Measurements from ENCODE around the gene CBX8. TPM values are rescaled to one million over a fixed set of nuclear protein-coding genes. Genes with fewer than 3 reads are reported as not detected.

CBX8 gene
- total RNA-seq: 8.6 and 9.9 TPM in 2 replicates

DNA sequence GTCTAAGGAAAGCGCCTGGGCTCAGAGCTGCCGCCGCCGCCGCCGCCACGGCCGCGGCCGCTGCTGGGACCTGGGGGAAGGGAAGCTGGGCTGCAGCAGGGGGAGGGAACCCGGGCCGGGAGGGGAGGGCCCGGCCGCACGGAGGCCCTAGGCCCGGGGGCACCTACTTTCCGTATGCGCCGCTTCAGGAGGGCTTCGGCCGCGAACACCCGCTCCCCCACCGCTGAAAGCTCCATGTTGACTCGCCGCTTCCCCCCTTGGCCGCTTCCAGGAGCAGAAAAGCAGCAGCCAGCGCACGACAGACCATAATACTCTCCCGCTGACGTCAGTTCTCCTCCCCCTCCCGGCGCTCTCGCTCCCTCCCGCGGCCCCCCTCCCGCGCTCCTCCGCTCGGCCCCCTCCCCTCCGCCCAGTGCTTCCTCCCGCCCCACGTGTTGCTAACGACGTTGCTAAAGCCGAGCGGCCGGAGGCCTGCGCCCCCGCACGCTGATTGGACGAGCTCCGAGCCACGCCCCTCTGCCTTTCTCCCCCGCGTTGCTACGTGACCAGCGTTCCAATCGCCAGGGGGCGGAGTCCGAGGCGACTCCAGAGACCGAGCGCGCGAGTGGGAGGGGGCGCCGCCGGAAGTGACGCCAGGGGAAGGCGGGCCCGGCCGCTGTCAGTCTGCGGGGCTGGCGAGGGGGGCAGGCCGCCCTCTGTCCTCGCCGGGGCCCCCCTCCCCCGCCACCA is at the start of gene CBX8:
TSS of gene CBX8 (minus strand) at position 315 of the 729 bp plus-strand sequence. CDS start at position 236, 79 bp downstream.
- peaks cover 23% of the 10 kb centered on the region for H3K4me1 Mint-ChIP-seq (ENCODE audit: low read depth)
- H3K36me3 Mint-ChIP-seq (ENCODE audit: low read depth): peaks cover 14% of the 10 kb centered on the region

DNA sequence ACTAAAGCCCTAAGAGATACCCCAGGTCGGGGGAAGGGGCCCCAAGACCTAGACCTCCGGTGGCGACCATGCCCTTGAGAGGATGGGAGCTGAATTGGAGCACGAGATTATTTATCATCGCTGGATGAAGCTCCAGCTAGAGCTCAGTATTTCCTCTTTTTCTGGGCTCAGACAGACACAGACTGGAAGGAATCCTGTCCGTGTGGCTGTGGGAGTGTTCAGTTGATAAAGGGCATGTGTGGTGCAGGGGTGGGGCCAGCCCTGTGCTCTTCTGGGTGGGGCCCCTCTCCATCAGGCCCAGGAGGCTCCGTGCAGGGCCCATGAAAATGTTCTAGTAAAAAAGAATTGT is 48.7 kb upstream of the CBX8 start:
- Mint-ChIP-seq H3K4me1 (ENCODE audit: low read depth) (peaks cover 8% of the 10 kb centered on the region), H3K9me3 (no peaks in the 10 kb centered on the region), H3K36me3 (ENCODE audit: low read depth) (no peaks in the 10 kb centered on the region), H3K4me3 (ENCODE audit: low read depth) (no peak overlapping the region), H3K27me3 (ENCODE audit: low read depth) (peaks cover 36% of the 10 kb centered on the region), H3K27ac (no peak overlapping the region)
- intact Hi-C loops (cut with micrococcal nuclease): loop anchor here (10.0 kb wide), 1 partner anchor 69 kb away; no protein-coding TSS in a partner anchor
- no peak for DNase-seq (ENCODE audit: low spot score)

More for the DNA sequence above, at the start of gene CBX8:
- Mint-ChIP-seq H3K4me3 (ENCODE audit: low read depth) (peak within 1 kb of the TSS; percentile 85), H3K9me3 (no peaks in the 10 kb centered on the region), H3K27me3 (ENCODE audit: low read depth) (peaks cover 36% of the 10 kb centered on the region), H3K27ac (peak within 1 kb of the TSS; percentile 78)
- peak; percentile 100 for DNase-seq (ENCODE audit: low spot score)
- intact Hi-C loops (cut with micrococcal nuclease): loop anchor here (2.0 to 5.0 kb wide), 3 partner anchors 14 to 195 kb away; partner anchors contain the start of gene CBX4

DNA sequence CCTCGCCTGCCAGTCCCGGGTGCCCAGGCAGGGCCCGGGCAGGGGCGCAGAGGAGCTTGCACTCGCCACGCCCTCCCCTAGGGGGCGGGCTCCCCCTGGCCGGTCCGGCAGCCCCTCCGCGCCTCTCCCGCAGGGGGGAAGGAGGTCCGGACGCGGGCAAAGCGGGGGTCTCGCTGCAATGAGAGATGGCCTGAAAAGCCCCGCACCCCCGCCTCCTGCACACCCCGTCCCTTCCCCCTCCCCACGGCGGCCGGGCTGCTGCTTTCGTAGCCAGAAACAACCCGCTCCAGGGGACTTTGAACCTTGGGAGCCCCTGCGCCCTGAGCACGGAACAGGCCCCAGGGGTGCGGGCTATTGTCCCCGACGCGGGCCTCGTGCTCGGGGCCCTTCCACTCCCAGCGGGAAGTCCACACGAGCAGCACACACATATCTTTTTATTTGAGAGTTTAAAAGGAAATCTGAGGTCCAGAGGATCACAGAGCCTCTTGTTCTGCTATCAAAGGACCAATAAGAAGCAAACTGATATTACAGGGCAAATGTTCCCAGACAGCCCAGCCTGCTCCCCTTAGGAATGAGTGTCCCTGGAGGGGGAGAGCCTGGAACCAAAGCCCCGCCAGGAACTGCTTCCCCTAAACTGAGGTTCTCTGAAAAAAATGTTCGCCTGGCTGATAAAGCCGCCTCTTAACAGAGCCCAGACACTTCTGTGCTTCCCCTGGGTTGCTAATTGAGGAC is 48.2 kb upstream of the CBX8 start:
- H3K36me3 Mint-ChIP-seq (ENCODE audit: low read depth): no peaks in the 10 kb centered on the region
- H3K4me1 Mint-ChIP-seq (ENCODE audit: low read depth): peaks cover 7% of the 10 kb centered on the region
- no peaks in the 10 kb centered on the region for H3K9me3 Mint-ChIP-seq
- H3K4me3 Mint-ChIP-seq (ENCODE audit: low read depth): no peak overlapping the region
- peaks cover 36% of the 10 kb centered on the region for H3K27me3 Mint-ChIP-seq (ENCODE audit: low read depth)
- no peak overlapping the region for H3K27ac Mint-ChIP-seq
- DNase-seq (ENCODE audit: low spot score): no peak
- intact Hi-C loops (cut with micrococcal nuclease): loop anchor here (5.0 to 10.0 kb wide), 4 partner anchors 70 to 1552 kb away; partner anchors contain the start of gene BAHCC1

DNA sequence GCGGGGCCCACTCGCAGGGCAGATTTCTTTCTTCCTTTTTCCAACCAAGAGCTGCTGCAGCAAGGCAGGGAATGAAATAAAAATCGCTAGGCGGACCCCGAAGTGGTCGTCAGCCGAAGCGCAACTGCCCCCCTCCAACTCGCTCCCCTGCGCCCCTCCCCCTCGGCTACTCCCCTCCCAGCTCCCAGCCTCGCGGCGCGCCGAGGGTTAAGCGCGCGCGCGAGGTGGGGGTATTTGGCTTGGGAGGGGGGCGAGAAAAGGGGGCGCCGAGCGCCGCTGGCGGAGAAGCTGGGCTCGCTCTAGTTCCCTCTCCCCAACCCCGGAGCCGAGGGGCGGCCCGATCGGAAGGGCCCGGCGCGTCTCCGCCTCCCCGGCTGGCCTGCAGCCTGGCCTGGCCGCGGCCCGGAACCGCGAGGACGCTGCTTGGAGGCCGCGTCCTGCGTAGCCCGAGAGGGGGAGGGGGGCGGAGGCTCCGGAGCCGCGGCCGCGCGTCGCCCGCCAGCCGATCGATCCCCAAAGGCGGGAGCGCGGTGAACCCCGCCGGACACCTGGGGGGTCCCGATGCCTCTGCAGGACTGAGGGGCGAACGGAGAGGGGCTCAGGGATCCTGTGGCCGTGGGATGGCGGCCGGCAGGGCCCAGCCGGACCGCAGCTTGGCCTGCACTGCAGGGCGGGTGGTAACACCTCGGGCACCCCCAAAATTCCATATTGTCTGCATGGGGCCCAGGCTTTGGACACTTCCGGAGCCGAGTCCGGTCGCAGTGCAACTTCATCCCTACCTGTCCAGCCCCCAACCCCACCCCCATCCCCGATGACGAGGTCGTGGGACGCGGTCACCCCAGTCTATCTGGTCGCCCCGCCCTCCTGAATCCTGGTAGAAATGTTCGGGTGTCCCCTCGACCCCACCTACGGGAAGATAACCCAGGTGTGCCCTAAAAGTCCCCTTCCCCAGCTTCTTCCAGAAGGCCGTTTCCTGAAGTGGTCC is 47.2 kb upstream of the CBX8 start:
- H3K27ac Mint-ChIP-seq: no peak overlapping the region
- intact Hi-C loops (cut with micrococcal nuclease): loop anchor here (5.0 to 10.0 kb wide), 4 partner anchors 71 to 1553 kb away; partner anchors contain the start of gene BAHCC1
- no peaks in the 10 kb centered on the region for H3K9me3 Mint-ChIP-seq
- peaks cover 39% of the 10 kb centered on the region for H3K27me3 Mint-ChIP-seq (ENCODE audit: low read depth)
- peak overlapping the region; percentile 64 for H3K4me3 Mint-ChIP-seq (ENCODE audit: low read depth)
- DNase-seq (ENCODE audit: low spot score): no peak
- no peaks in the 10 kb centered on the region for H3K36me3 Mint-ChIP-seq (ENCODE audit: low read depth)
- H3K4me1 Mint-ChIP-seq (ENCODE audit: low read depth): peaks cover 7% of the 10 kb centered on the region

DNA sequence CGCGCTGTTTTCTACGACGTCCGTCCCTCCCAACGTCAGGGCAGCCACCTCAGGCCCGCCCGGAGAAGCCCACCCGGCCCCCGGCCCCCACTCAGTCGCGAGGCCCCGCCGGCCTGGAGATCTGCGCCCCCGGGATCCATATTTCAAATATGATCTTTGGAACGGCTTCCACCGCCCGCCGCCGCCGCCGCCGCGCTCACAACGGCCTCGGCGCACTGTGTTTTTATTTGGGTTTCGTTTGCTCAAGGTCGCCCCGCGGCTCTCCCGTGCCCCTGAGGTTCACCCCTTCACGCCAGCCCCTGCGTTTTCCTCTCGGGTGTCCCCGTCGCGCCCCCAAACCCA is 46.6 kb upstream of the CBX8 start:
- H3K27ac Mint-ChIP-seq: no peak overlapping the region
- no peaks in the 10 kb centered on the region for H3K36me3 Mint-ChIP-seq (ENCODE audit: low read depth)

DNA sequence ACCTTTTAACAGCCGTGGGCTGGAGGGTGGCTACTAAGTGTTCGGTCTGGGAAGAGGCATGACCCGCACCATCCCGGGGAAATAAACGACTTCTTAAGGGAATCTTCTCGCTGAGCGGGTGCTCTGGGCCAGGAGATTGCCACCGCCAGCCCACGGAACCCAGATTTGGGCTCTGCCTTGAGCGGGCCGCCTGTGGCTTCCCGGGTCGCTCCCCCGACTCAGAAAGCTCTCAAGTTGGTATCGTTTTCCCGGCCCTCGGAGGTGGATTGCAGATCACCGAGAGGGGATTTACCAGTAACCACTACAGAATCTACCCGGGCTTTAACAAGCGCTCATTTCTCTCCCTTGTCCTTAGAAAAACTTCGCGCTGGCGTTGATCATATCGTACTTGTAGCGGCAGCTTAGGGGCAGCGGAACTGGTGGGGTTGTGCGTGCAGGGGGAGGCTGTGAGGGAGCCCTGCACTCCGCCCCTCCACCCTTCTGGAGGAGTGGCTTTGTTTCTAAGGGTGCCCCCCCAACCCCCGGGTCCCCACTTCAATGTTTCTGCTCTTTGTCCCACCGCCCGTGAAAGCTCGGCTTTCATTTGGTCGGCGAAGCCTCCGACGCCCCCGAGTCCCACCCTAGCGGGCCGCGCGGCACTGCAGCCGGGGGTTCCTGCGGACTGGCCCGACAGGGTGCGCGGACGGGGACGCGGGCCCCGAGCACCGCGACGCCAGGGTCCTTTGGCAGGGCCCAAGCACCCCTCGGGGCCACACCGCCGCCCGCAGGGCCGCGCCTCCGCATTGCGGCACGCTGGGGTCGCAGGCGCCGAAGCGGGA is 46.0 kb upstream of the CBX8 start:
- no peaks in the 10 kb centered on the region for H3K36me3 Mint-ChIP-seq (ENCODE audit: low read depth)
- H3K27ac Mint-ChIP-seq: no peak overlapping the region
- DNase-seq (ENCODE audit: low spot score): no peak
- intact Hi-C loops (cut with micrococcal nuclease): loop anchor here (5.0 to 10.0 kb wide), 4 partner anchors 72 to 1554 kb away; partner anchors contain the start of gene BAHCC1
- no peaks in the 10 kb centered on the region for H3K9me3 Mint-ChIP-seq
- peaks cover 11% of the 10 kb centered on the region for H3K4me1 Mint-ChIP-seq (ENCODE audit: low read depth)
- H3K27me3 Mint-ChIP-seq (ENCODE audit: low read depth): peaks cover 33% of the 10 kb centered on the region
- H3K4me3 Mint-ChIP-seq (ENCODE audit: low read depth): peak overlapping the region; percentile 26

More for the DNA sequence above, 46.6 kb upstream of the CBX8 start:
- Mint-ChIP-seq H3K4me3 (ENCODE audit: low read depth) (peak overlapping the region; percentile 64), H3K27me3 (ENCODE audit: low read depth) (peaks cover 38% of the 10 kb centered on the region), H3K9me3 (no peaks in the 10 kb centered on the region), H3K4me1 (ENCODE audit: low read depth) (peaks cover 7% of the 10 kb centered on the region)
- no peak for DNase-seq (ENCODE audit: low spot score)
- intact Hi-C loops (cut with micrococcal nuclease): loop anchor here (5.0 to 10.0 kb wide), 4 partner anchors 71 to 1554 kb away; partner anchors contain the start of gene BAHCC1

DNA sequence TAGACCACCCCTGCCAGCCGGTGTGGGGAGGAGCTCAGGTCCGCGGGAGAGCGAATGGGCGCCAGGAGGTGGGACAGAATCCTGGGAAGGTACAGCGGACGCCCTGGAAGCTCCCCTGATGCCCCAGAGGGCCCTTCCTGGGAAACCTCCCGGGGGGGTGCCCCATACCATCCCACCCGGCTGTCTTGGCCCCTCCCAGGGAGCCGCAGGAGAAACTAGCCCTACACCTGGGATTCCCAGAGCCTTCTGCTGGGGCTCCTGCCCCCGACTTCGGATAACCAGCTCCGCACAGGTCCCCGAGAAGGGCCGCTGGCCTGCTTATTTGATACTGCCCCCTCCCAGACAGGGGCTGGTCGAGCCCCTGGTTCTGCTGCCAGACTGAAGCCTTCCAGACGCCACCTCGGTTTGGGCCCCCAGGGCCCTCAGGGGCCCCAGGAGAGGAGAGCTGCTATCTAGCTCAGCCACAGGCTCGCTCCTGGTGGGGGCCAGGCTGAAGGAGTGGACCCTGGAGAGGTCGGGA is 45.3 kb upstream of the CBX8 start:
- intact Hi-C loops (cut with micrococcal nuclease): loop anchor here (5.0 to 10.0 kb wide), 4 partner anchors 73 to 1555 kb away; partner anchors contain the start of gene BAHCC1
- Mint-ChIP-seq H3K4me1 (ENCODE audit: low read depth) (peaks cover 12% of the 10 kb centered on the region), H3K36me3 (ENCODE audit: low read depth) (no peaks in the 10 kb centered on the region), H3K4me3 (ENCODE audit: low read depth) (no peak overlapping the region), H3K27ac (peak overlapping the region; percentile 52), H3K9me3 (no peaks in the 10 kb centered on the region), H3K27me3 (ENCODE audit: low read depth) (peaks cover 33% of the 10 kb centered on the region)
- no peak for DNase-seq (ENCODE audit: low spot score)

DNA sequence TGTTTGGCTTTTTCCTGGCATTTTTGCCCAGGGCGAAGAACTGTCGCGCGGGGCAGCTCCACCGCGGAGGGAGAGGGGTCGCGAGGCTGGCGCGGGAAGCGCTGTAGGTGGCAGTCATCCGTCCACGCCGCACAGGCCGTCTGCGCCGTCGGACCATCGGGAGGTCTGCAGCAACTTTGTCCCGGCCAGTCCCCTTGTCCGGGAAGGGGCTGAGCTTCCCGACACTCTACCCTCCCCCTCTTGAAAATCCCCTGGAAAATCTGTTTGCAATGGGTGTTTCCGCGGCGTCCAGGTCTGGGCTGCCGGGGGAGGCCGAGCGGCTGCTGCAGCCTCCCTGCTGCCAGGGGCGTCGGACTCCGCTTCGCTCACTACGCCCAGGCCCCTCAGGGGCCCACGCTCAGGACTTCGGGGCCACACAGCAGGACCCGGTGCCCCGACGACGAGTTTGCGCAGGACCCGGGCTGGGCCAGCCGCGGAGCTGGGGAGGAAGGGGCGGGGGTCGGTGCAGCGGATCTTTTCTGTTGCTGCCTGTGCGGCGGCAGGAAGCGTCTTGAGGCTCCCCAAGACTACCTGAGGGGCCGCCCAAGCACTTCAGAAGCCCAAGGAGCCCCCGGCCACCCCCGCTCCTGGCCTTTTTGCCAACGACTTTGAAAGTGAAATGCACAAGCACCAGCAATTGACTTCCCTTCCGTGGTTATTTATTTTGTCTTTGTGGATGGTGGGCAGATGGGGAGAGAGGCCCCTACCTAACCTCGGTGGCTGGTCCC is 44.7 kb upstream of the CBX8 start:
- Mint-ChIP-seq H3K27ac (peak overlapping the region; percentile 52), H3K27me3 (ENCODE audit: low read depth) (peaks cover 33% of the 10 kb centered on the region), H3K4me3 (ENCODE audit: low read depth) (no peak overlapping the region), H3K9me3 (no peaks in the 10 kb centered on the region), H3K36me3 (ENCODE audit: low read depth) (no peaks in the 10 kb centered on the region), H3K4me1 (ENCODE audit: low read depth) (peaks cover 12% of the 10 kb centered on the region)
- intact Hi-C loops (cut with micrococcal nuclease): loop anchor here (5.0 to 10.0 kb wide), 4 partner anchors 73 to 1556 kb away; partner anchors contain the start of gene BAHCC1
- DNase-seq (ENCODE audit: low spot score): no peak

DNA sequence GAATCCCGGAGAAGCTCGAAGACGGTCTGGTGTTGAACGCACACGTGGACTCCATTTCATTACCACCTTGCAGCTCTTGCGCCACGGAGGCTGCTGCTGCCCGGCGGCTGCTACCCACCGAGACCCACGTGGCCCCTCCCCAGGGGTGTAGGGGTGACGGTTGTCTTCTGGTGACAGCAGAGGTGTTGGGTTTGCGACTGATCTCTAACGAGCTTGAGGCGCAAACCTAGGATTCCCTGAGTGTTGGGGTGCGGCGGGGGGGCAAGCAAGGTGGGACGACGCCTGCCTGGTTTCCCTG is 44.1 kb upstream of the CBX8 start:
- Mint-ChIP-seq H3K4me3 (ENCODE audit: low read depth) (no peak overlapping the region), H3K27ac (no peak overlapping the region), H3K4me1 (ENCODE audit: low read depth) (peaks cover 12% of the 10 kb centered on the region), H3K27me3 (ENCODE audit: low read depth) (peaks cover 29% of the 10 kb centered on the region), H3K9me3 (no peaks in the 10 kb centered on the region), H3K36me3 (ENCODE audit: low read depth) (no peaks in the 10 kb centered on the region)
- intact Hi-C loops (cut with micrococcal nuclease): loop anchor here (5.0 to 10.0 kb wide), 4 partner anchors 74 to 1556 kb away; partner anchors contain the start of gene BAHCC1
- no peak for DNase-seq (ENCODE audit: low spot score)

DNA sequence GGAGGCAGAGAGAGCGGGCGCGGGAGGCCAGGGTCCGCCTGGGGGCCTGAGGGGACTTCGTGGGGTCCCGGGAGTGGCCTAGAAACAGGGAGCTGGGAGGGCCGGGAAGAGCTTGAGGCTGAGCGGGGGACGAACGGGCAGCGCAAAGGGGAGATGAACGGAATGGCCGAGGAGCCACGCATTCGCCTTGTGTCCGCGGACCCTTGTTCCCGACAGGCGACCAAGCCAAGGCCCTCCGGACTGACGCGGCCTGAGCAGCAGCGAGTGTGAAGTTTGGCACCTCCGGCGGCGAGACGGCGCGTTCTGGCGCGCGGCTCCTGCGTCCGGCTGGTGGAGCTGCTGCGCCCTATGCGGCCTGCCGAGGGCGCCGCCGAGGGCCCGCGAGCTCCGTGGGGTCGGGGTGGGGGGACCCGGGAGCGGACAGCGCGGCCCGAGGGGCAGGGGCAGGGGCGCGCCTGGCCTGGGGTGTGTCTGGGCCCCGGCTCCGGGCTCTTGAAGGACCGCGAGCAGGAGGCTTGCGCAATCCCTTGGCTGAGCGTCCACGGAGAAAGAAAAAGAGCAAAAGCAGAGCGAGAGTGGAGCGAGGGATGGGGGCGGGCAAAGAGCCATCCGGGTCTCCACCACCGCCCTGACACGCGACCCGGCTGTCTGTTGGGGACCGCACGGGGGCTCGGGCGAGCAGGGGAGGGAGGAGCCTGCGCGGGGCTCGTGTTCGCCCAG is 43.6 kb upstream of the CBX8 start:
- H3K4me3 Mint-ChIP-seq (ENCODE audit: low read depth): no peak overlapping the region
- H3K36me3 Mint-ChIP-seq (ENCODE audit: low read depth): no peaks in the 10 kb centered on the region
- no peak overlapping the region for H3K27ac Mint-ChIP-seq
- H3K4me1 Mint-ChIP-seq (ENCODE audit: low read depth): peaks cover 12% of the 10 kb centered on the region
- intact Hi-C loops (cut with micrococcal nuclease): loop anchor here (5.0 to 10.0 kb wide), 4 partner anchors 74 to 1557 kb away; partner anchors contain the start of gene BAHCC1
- H3K9me3 Mint-ChIP-seq: no peaks in the 10 kb centered on the region
- H3K27me3 Mint-ChIP-seq (ENCODE audit: low read depth): peaks cover 24% of the 10 kb centered on the region
- no peak for DNase-seq (ENCODE audit: low spot score)

Data from activated T-helper 2 cell treated with anti-CD3 and anti-CD28 coated beads, Interferon-gamma antibody, Interleukin-2, Interleukin-4, amounts not matched to agents 10 μg/mL and 5 μg/mL and 100 μg/mL, durations not matched to agents 14 hours and 24 hours and 36 hours (primary cell).